ENCODE results near the gene ZNF428.
"Not testable (repeated sequence)": the region's sequence is repeated elsewhere in the genome, so short reads cannot be mapped to it uniquely, and the experiment has no call there.

Gene ZNF428

GRCh38 chr19:43619262-43620060 lies at the start of gene ZNF428:
Gene ZNF428, minus strand, starts transcription at chr19:43619629. Its CDS starts 5,325 bp downstream, at chr19:43614304.
- DNase-seq (ENCODE audit: low spot score): peak; percentile 81

GRCh38 chr19:43668406-43669109 lies 49.1 kb upstream of the ZNF428 start:
- peak; percentile 99 for DNase-seq (ENCODE audit: low spot score)

GRCh38 chr19:43667876-43668405 lies 48.5 kb upstream of the ZNF428 start:
- no peak for DNase-seq (ENCODE audit: low spot score)

GRCh38 chr19:43667126-43667875 lies 47.9 kb upstream of the ZNF428 start:
- no peak for DNase-seq (ENCODE audit: low spot score)

- peak; percentile 81 for DNase-seq (ENCODE audit: low spot score)
These were observed 44.6 kb upstream of the ZNF428 start for GRCh38 chr19:43664018-43664417.

- no peak for DNase-seq (ENCODE audit: low spot score)
These were observed 43.1 kb upstream of the ZNF428 start for GRCh38 chr19:43662487-43662886.

- DNase-seq (ENCODE audit: low spot score): no peak
These were observed 41.5 kb upstream of the ZNF428 start for GRCh38 chr19:43660971-43661360.

GRCh38 chr19:43660301-43660970 lies 41.0 kb upstream of the ZNF428 start:
- DNase-seq (ENCODE audit: low spot score): no peak

GRCh38 chr19:43658494-43658893 lies 39.1 kb upstream of the ZNF428 start:
- no peak for DNase-seq (ENCODE audit: low spot score)

- DNase-seq (ENCODE audit: low spot score): no peak
These were observed 38.6 kb upstream of the ZNF428 start for GRCh38 chr19:43658001-43658400.

GRCh38 chr19:43656436-43656835 lies 37.0 kb upstream of the ZNF428 start:
- DNase-seq (ENCODE audit: low spot score): no peak

- no peak for DNase-seq (ENCODE audit: low spot score)
These were observed 33.1 kb upstream of the ZNF428 start for GRCh38 chr19:43652546-43652874.

- peak; percentile 38 for DNase-seq (ENCODE audit: low spot score)
These were observed 32.5 kb upstream of the ZNF428 start for GRCh38 chr19:43651758-43652545.

GRCh38 chr19:43650276-43650675 lies 30.8 kb upstream of the ZNF428 start:
- DNase-seq (ENCODE audit: low spot score): not testable (repeated sequence)

GRCh38 chr19:43649514-43649913 lies 30.1 kb upstream of the ZNF428 start:
- no peak for DNase-seq (ENCODE audit: low spot score)

GRCh38 chr19:43648633-43649032 lies 29.2 kb upstream of the ZNF428 start:
- no peak for DNase-seq (ENCODE audit: low spot score)

- DNase-seq (ENCODE audit: low spot score): no peak
These were observed 24.8 kb upstream of the ZNF428 start for GRCh38 chr19:43644181-43644580.

- no peak for DNase-seq (ENCODE audit: low spot score)
These were observed 23.9 kb upstream of the ZNF428 start for GRCh38 chr19:43643326-43643725.

- DNase-seq (ENCODE audit: low spot score): no peak
These were observed 23.1 kb upstream of the ZNF428 start for GRCh38 chr19:43642531-43642930.

- DNase-seq (ENCODE audit: low spot score): no peak
These were observed 21.9 kb upstream of the ZNF428 start for GRCh38 chr19:43641333-43641732.

- no peak for DNase-seq (ENCODE audit: low spot score)
These were observed 21.0 kb upstream of the ZNF428 start for GRCh38 chr19:43640424-43640757.
